HL-60 (cell line): ENCODE data around the gene NEDD4.

Source experiments
- DNase-seq, 2 experiments: peaks; one replicate each; pipeline ENCODE4 v3.0.0-alpha.2; 2010 to 2020; ENCODE audit warnings: low read depth in 1 of 2, low spot score in 1 of 2
- H3K27ac ChIP-seq: fragments of 250-450 bp; sonication (Bioruptor Pico); replicated peaks from 2 replicates; pipeline ENCODE4 v1.5.1; 2020; ENCODE audit warnings: mild to moderate bottlenecking, moderate library complexity
- H3K27me3 ChIP-seq: fragments of 250-450 bp; sonication (Bioruptor Pico); 2 replicates; pipeline ENCODE4 v1.5.1; 2021; ENCODE audit warnings: mild to moderate bottlenecking, moderate library complexity; ENCODE audit not compliant: insufficient read depth, poor library complexity, severe bottlenecking
- H3K4me3 ChIP-seq: replicated peaks from 2 replicates; pipeline ENCODE4 v1.5.1; 2011; ENCODE audit warnings: mild to moderate bottlenecking, control low read depth, low read length; ENCODE audit not compliant: insufficient read depth
- CTCF ChIP-seq: IDR thresholded peaks from one replicate; pipeline ENCODE4 v1.5.1; 2011; ENCODE audit warnings: low read length, control low read depth, inconsistent platforms; ENCODE audit not compliant: insufficient read depth
- GABPA ChIP-seq: IDR thresholded peaks from 2 replicates; pipeline ENCODE4 v1.6.1; 2012; ENCODE audit warnings: low read depth
- POLR2AphosphoS5 ChIP-seq: IDR thresholded peaks from 2 replicates; pipeline ENCODE4 v1.6.1; 2012; ENCODE audit warnings: low read depth
- REST ChIP-seq: IDR thresholded peaks from 2 replicates; pipeline ENCODE4 v1.6.1; 2012; ENCODE audit warnings: low read depth; ENCODE audit not compliant: insufficient replicate concordance
- SPI1 ChIP-seq: IDR thresholded peaks from 2 replicates; pipeline ENCODE4 v1.6.1; 2012; ENCODE audit warnings: low read depth, mild to moderate bottlenecking, borderline replicate concordance

Gene NEDD4

GRCh38 chr15:56019060-56019793 is 25.8 kb upstream of the NEDD4 start:
- no peak overlapping the region for H3K4me3 ChIP-seq
- TF ChIP-seq POLR2AphosphoS5 (no peak), REST (no peak), SPI1 (no peak), CTCF (no peak), GABPA (no peak)
- no peaks in the 10 kb centered on the region for H3K27me3 ChIP-seq
- DNase-seq, result no peak
- H3K27ac ChIP-seq, result no peak overlapping the region

- H3K27ac ChIP-seq, result no peak overlapping the region
- no peaks in the 10 kb centered on the region for H3K27me3 ChIP-seq
- no peak for DNase-seq
- TF ChIP-seq CTCF (no peak), REST (no peak), GABPA (no peak), POLR2AphosphoS5 (no peak), SPI1 (no peak)
- no peak overlapping the region for H3K4me3 ChIP-seq
Observed at GRCh38 chr15:56017920-56018319, 24.5 kb upstream of the NEDD4 start.

- no peak for DNase-seq
- Histone ChIP-seq H3K27ac (no peak overlapping the region), H3K4me3 (no peak overlapping the region), H3K27me3 (no peaks in the 10 kb centered on the region)
- no peak for TF ChIP-seq SPI1
- no peak for TF ChIP-seq CTCF
- TF ChIP-seq REST, result no peak
- no peak for TF ChIP-seq GABPA
- no peak for TF ChIP-seq POLR2AphosphoS5
Observed at GRCh38 chr15:56017511-56017910, 24.1 kb upstream of the NEDD4 start.
